Inflammatory macrophage (primary cell): ENCODE measurements around the gene HPDL.

Experiments
- DNase-seq, 2 donors: peaks; one replicate each; pipeline ENCODE4 v3.0.0-alpha.2; 2020 to 2022

Gene HPDL

GRCh38 chr1:45325851-45326506, 716 bp upstream of the HPDL start:
- DNase-seq, result no peak

- DNase-seq, result no peak
These were observed 1.2 kb downstream of the HPDL start for GRCh38 chr1:45327644-45328515.

- DNase-seq, result no peak
These were observed 2.0 kb downstream of the HPDL start for GRCh38 chr1:45328680-45329079.

DNA sequence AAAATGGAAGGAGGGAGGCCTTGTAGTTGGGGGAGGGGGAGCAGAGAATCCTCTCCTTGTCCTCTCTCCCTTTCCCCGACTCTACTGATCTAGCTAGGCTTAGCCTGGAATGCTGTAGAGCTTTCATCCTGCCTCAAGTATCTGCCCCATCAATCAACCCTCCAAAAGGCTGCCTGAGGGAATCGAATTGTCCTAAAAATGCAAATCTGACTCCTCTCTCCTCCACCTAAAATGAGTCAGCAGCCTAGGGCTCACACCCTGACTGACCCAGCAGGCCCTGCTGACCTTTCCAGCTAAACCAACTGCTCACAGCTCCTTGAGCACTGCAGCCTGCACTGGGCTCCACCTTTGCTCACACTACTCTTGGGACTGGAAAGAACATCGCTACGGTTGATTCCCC, 2.8 kb downstream of the HPDL start:
- DNase-seq, result no peak

DNA sequence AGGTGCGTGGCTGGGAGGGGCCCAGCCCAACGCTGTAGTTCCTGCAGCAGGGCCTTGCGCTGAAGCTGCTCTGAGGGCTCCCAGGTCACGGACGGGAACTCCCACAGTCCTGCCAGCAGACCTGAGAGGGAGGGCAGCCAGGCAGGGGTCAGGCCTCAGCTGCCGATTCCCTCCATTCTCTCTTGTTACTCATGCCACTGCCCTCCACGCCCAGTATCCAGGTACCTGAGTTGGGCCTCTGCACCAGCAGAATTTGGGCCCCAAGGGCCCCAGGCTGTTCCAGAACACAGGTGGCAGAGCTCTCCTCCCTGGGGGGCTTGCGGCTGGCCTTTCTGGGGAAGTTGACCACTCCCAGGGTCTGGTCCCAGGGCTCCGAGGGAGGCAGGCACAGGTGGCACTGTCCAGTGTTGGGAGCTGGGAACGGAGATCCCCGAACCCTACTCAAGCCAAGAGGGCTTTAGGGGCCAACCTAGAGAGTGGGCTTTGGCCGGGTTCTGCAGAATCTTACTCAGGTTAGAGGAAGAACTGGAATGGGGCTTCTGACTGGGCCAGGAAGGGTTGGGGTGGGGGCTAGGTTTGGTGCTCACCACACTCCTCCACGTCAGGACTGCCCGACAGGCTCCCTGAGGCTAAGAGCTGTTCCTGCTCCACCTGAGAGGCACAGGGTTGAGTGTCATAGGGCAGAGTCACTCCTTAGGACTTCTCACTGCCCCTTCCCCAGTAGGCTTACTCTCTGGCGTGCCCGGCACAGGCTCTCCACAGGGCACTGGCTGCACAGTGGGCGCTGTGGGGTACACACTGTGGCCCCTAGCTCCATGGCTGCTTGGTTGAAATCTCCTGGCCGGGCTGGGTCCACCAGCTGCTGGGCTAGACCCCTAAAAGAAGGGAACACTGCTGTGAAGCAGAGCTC, 5.0 kb downstream of the HPDL start:
- DNase-seq, result no peak

DNA sequence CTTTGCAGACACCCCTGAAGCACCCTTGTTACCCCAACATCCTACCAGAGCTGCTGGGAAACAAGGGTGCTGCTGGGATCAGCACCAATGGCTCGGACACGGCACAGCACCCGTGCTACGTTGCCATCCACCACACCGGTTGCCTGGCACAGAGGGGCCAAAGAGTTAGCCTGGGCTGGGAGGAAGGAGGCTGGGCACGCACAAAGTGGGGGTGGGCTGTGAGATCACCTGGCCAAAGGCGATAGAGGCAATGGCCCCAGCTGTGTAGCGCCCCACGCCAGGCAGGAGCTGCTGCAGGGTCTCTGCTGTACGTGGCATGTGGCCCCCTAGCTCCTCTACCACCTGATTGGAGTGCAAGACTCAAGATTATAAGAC, 5.6 kb downstream of the HPDL start:
- DNase-seq, result no peak

DNA sequence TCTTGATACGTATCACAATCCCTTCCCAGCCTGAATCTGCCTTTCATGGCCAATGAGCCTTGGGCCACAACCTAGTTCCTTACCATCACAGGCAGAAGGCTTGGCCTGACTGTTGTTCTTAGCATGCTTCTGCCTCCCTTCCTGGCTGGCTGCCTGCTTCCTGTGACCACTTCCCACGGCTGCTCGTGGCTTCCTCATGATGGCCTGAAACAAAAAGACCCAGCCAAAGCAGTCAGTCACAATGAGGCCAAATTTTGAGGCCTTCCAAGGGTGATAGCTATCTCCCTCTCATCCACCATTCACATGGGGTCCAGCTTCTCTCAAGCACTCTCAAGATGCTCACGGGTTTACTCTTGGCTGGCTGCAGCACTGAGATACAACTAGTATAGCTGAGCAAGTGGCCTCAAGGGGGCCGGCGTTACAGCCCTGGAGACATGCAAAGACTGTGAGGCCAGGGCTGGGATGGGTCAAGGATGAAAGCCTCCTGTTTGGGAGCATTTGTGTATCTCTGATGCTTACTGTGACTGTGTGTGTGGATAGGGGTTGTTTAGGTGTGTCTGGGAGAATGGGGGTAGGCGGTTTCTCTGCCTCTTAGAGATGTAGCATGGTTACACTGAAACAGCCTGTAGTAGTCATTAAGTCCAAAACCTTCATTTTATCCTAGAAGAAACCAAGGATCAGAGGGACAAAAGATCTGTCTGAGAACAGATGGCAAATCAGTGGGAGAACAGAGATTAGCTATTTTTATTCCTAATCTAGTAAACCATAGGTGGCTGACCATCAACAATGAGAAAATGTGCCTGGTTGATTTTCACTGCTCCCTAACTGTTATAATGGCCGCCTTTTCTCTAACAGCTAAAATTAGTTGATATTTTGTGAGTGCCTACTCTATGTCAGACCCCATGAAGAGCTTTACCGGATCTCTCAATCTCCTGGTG, 7.9 kb downstream of the HPDL start:
- peak; percentile 56 to 80 for DNase-seq

DNA sequence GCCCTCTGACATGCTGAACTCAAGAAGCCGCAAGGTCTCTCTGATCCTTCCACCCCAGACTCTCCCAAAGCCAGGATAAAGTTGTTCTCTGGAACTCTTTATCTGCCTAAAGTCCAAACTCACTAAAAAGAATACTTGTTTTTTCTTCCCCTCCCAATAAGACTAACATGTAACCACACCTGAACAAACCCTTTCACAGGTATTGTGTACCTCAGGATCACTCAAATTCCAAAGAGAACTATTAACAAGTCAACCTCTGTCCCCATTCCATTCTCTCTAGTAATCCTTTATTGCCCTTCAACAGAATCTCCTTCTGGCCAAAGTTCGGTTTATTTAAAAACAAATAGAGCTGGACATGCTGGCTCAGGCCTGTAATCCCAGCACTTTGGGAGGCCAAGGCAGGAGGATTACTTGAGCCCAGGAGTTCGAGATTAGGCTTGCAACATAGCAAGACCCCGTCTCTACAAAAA, 9.2 kb downstream of the HPDL start:
- no peak for DNase-seq

DNA sequence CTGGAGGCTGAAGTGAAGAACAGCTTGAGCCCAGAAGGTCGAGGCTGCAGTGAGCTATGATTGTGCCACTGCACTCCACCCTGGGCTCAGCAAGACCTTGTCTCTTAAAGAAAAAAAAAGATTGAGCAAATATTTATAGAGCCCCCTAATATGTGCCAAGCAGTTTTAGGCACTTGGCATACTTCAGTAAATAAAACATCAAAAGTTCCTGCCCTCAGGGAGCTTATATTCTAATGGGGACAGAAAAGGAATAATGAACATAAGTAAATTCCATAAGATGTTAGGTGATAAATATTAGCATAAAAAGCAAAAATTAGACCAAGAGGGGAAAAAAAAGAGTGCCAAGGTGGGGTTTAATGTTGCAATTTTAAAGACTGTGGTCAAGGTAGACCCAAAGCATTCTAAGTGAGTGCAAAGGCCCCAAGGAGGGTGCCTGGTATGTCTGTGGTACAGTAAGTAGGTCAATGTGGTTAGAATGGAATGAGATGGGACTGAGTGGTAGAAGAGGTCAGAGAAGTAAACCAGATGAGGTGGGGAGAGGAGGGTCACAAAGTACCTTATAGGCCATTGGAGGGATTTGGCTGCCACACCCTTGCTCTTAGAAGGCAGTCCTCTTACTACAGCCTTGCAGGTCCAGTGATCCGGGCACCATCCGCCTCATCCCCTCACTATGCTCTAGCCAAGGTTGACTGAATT, 11.1 kb downstream of the HPDL start:
- DNase-seq, result no peak

GRCh38 chr1:45339789-45340558, 13.3 kb downstream of the HPDL start, which contains the start of the genes MUTYH and TOE1:
Gene MUTYH, minus strand, starts transcription at chr1:45340440. Its CDS starts 5,935 bp downstream, at chr1:45334505.
Gene TOE1, plus strand, starts transcription at chr1:45340170. Its CDS starts 83 bp downstream, at chr1:45340253.
- DNase-seq, result peak; percentile 89 to 91

DNA sequence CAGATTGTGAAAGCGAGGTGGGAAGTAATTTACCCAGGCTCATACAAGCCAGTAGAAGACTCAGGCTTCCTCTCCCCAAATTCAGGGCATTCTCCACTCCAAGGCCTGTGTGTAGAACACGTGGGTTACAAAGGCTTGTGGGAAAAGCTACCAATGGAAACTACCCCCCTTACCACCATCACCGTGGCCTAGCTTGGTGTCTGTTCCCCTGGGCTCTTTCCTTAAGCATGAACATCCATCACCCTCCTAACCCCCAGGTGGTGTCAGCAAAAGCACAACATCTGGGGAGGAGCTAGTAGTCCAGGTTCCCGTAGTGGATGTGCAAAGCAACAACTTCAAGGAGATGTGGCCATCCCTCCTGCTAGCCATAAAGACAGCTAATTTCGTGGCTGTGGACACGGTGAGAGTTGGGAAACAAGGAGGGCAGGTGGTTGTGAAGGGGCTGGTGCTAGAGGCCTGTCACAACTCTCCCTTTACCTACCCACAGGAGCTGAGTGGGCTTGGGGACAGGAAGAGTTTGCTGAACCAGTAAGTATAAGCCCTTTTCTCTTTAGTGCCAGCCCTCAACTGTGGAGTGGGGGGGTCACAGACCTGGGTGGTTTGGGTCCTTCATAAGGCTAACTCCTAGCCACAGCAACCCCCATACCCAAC, 14.2 kb downstream of the HPDL start:
- no peak for DNase-seq

DNA sequence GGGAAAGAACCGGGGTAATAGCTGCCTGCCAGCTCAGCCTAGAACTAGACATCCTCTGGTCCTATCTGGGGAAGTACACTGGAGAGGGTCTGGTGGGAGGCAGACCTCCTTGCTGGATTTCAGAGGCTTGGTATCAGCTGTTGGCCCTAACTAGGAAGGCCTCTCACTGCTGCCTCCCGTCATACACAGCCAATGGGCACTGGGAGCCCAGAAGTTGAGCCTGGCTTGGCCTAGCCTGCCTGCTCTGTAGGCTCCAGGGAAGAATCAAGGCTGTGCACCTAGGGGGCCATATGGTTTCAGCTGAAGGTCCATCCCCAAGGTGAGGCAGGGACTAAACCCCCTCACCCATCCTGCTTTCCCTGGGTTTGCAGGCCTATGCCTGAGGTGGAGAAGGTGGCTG, 17.8 kb downstream of the HPDL start:
- DNase-seq, result no peak

- DNase-seq, result no peak
These were observed 18.3 kb downstream of the HPDL start for GRCh38 chr1:45345014-45345413.

- DNase-seq, result no peak
These were observed 19.8 kb downstream of the HPDL start for GRCh38 chr1:45346473-45346872.

- DNase-seq, result no peak
These were observed 21.3 kb downstream of the HPDL start for GRCh38 chr1:45348020-45348419.

DNA sequence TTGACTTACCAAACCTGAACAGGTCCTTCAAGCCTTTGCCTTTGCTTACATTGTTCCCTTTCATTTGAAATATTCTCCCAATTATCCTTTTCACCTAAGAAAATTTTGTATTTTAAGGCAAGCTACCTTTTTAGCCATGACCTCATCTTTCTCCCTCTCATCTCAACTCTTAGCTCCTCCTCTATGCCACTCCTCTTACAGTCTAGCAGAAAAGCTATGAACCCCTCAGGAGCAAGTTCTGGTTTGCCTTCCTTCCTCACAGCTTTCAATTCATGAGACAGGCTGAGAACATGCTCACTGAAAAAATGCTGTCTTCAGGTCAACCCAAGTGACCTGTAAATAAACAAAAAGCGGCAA, 21.9 kb downstream of the HPDL start:
- no peak for DNase-seq

- no peak for DNase-seq
These were observed 22.4 kb downstream of the HPDL start for GRCh38 chr1:45348966-45349677.

- DNase-seq, result no peak
These were observed 24.8 kb downstream of the HPDL start for GRCh38 chr1:45351508-45351907.

- peak; percentile 47 to 62 for DNase-seq
These were observed 27.0 kb downstream of the HPDL start for GRCh38 chr1:45353685-45354084.
